Measurements from ENCODE around the gene CCDC69.
A peak's percentile ranks its signal among the peaks of the same experiment; 100 is the strongest.
"Not testable (repeated sequence)": the region's sequence is repeated elsewhere in the genome, so short reads cannot be mapped to it uniquely, and the experiment has no call there.

CCDC69 gene

GRCh38 chr5:151186052-151186451, 37.8 kb downstream of the CCDC69 start:
- no peak for DNase-seq

GRCh38 chr5:151184316-151185042, 39.4 kb downstream of the CCDC69 start:
- DNase-seq, result no peak

GRCh38 chr5:151183456-151184245, 40.2 kb downstream of the CCDC69 start:
- no peak for DNase-seq

- DNase-seq, result no peak
Observed at GRCh38 chr5:151182976-151183375, 40.9 kb downstream of the CCDC69 start.

- no peak for DNase-seq
Observed at GRCh38 chr5:151182524-151182900, 41.4 kb downstream of the CCDC69 start.

GRCh38 chr5:151181818-151182523, 41.9 kb downstream of the CCDC69 start:
- DNase-seq, result no peak

- DNase-seq, result no peak
Observed at GRCh38 chr5:151180291-151180690, 43.6 kb downstream of the CCDC69 start.

- no peak for DNase-seq
Observed at GRCh38 chr5:151179489-151179840, 44.4 kb downstream of the CCDC69 start.

- DNase-seq, result no peak
Observed at GRCh38 chr5:151178777-151179488, 45.0 kb downstream of the CCDC69 start.

GRCh38 chr5:151178372-151178771, 45.5 kb downstream of the CCDC69 start:
- no peak for DNase-seq

GRCh38 chr5:151176268-151176667, 47.6 kb downstream of the CCDC69 start:
- not testable (repeated sequence) for DNase-seq

- DNase-seq, result no peak
Observed at GRCh38 chr5:151174612-151175101, 49.2 kb downstream of the CCDC69 start.

- no peak for DNase-seq
Observed at GRCh38 chr5:151173711-151174611, 49.9 kb downstream of the CCDC69 start.

- no peak for DNase-seq
Observed at GRCh38 chr5:151171529-151171928, 52.4 kb downstream of the CCDC69 start.

- no peak for DNase-seq
Observed at GRCh38 chr5:151168602-151169344, 55.1 kb downstream of the CCDC69 start.

GRCh38 chr5:151167022-151167421, 56.9 kb downstream of the CCDC69 start:
- DNase-seq, result no peak

GRCh38 chr5:151164687-151165392, 59.1 kb downstream of the CCDC69 start:
- DNase-seq, result peak; percentile 79

GRCh38 chr5:151162776-151163175, 61.1 kb downstream of the CCDC69 start:
- no peak for DNase-seq

GRCh38 chr5:151159649-151160373, 64.1 kb downstream of the CCDC69 start:
- no peak for DNase-seq

GRCh38 chr5:151158287-151158661, 65.6 kb downstream of the CCDC69 start:
- no peak for DNase-seq

Measured in stimulated activated CD4-positive, alpha-beta T cell treated with anti-CD3 and anti-CD28 coated beads, Interleukin-1b, Interleukin-23, amount 100 ng/mL, for 48 hours (primary cell).